Measurements from ENCODE around the gene NLRP7.
"Not testable (repeated sequence)": the region's sequence is repeated elsewhere in the genome, so short reads cannot be mapped to it uniquely, and the experiment has no call there.

The NLRP7 gene

GRCh38 chr19:54969647-54970046 is 22.3 kb upstream of the NLRP7 start:
- Histone ChIP-seq H3K9me3 (ENCODE audit: control insufficient read depth, low read length) (no peaks in the 10 kb centered on the region), H3K27me3 (ENCODE audit: control insufficient read depth, insufficient read depth, low read length) (no peaks in the 10 kb centered on the region), H3K9ac (no peak overlapping the region), H3K4me1 (no peaks in the 10 kb centered on the region), H3K4me2 (ENCODE audit: low read length) (no peak overlapping the region), H2AFZ (no peak overlapping the region), H3K27ac (no peak overlapping the region), H3K4me3 (ENCODE audit: low read depth, low read length) (no peak overlapping the region), H3K36me3 (ENCODE audit: control insufficient read depth, insufficient read depth, low read length) (no peaks in the 10 kb centered on the region), H3K79me2 (no peaks in the 10 kb centered on the region)
- TF ChIP-seq CTCF (IDR thresholded peaks at IDR 0.05) = no peak

GRCh38 chr19:54967611-54968010 is 20.3 kb upstream of the NLRP7 start:
- Histone ChIP-seq H3K27ac (no peak overlapping the region), H3K4me3 (ENCODE audit: low read depth, low read length) (no peak overlapping the region), H3K4me1 (no peaks in the 10 kb centered on the region), H3K9ac (no peak overlapping the region), H3K36me3 (ENCODE audit: control insufficient read depth, insufficient read depth, low read length) (no peaks in the 10 kb centered on the region), H3K9me3 (ENCODE audit: control insufficient read depth, low read length) (no peaks in the 10 kb centered on the region), H3K27me3 (ENCODE audit: control insufficient read depth, insufficient read depth, low read length) (no peaks in the 10 kb centered on the region), H3K4me2 (ENCODE audit: low read length) (no peak overlapping the region), H2AFZ (no peak overlapping the region), H3K79me2 (no peaks in the 10 kb centered on the region)
- no peak for TF ChIP-seq CTCF (IDR thresholded peaks at IDR 0.05)

- H3K4me1 ChIP-seq; H3K36me3 ChIP-seq (ENCODE audit: control insufficient read depth, insufficient read depth, low read length); H3K4me2 ChIP-seq (ENCODE audit: low read length); H3K9ac ChIP-seq; H3K4me3 ChIP-seq (ENCODE audit: low read depth, low read length); H3K79me2 ChIP-seq; H2AFZ ChIP-seq; H3K27ac ChIP-seq; H3K9me3 ChIP-seq (ENCODE audit: control insufficient read depth, low read length); H3K27me3 ChIP-seq (ENCODE audit: control insufficient read depth, insufficient read depth, low read length): not testable (repeated sequence)
Observed at GRCh38 chr19:54965055-54965454, 17.7 kb upstream of the NLRP7 start.

- no peaks in the 10 kb centered on the region for H3K79me2 ChIP-seq
- no peak overlapping the region for H3K4me3 ChIP-seq (ENCODE audit: low read depth, low read length)
- TF ChIP-seq CTCF (IDR thresholded peaks at IDR 0.05) = no peak
- H2AFZ ChIP-seq = no peak overlapping the region
- H3K27ac ChIP-seq = no peak overlapping the region
- H3K36me3 ChIP-seq (ENCODE audit: control insufficient read depth, insufficient read depth, low read length) = no peaks in the 10 kb centered on the region
- H3K9ac ChIP-seq = no peak overlapping the region
- H3K4me1 ChIP-seq = no peaks in the 10 kb centered on the region
- H3K4me2 ChIP-seq (ENCODE audit: low read length) = no peak overlapping the region
- H3K9me3 ChIP-seq (ENCODE audit: control insufficient read depth, low read length) = no peaks in the 10 kb centered on the region
- no peaks in the 10 kb centered on the region for H3K27me3 ChIP-seq (ENCODE audit: control insufficient read depth, insufficient read depth, low read length)
Observed at GRCh38 chr19:54959840-54960239, 12.5 kb upstream of the NLRP7 start.

DNA sequence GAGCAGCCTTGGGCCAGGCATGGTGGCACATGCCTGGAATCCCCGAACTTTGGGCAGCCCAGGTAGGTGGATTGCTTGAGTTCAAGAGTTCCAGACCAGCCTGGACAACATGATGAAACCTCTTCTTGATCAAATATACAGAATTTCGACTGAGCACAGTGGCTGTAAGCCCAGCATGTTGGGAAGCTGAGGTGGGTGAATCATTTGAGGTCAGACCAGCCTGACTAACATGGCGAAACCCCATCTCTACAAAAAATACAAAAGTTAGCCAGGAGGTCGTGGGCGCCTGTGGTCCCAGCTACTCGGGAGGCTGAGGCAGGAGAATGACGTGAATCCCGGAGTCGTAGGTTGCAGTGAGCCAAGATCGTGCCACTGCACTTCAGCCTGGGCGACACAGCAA is 8.0 kb upstream of the NLRP7 start:
- Histone ChIP-seq H3K27ac (no peak overlapping the region), H3K4me2 (ENCODE audit: low read length) (no peak overlapping the region), H3K36me3 (ENCODE audit: control insufficient read depth, insufficient read depth, low read length) (no peaks in the 10 kb centered on the region), H3K4me3 (ENCODE audit: low read depth, low read length) (no peak overlapping the region), H3K9ac (no peak overlapping the region), H3K79me2 (no peaks in the 10 kb centered on the region), H2AFZ (no peak overlapping the region), H3K9me3 (ENCODE audit: control insufficient read depth, low read length) (no peaks in the 10 kb centered on the region), H3K4me1 (no peaks in the 10 kb centered on the region), H3K27me3 (ENCODE audit: control insufficient read depth, insufficient read depth, low read length) (no peaks in the 10 kb centered on the region)
- TF ChIP-seq CTCF (IDR thresholded peaks at IDR 0.05) = no peak

DNA sequence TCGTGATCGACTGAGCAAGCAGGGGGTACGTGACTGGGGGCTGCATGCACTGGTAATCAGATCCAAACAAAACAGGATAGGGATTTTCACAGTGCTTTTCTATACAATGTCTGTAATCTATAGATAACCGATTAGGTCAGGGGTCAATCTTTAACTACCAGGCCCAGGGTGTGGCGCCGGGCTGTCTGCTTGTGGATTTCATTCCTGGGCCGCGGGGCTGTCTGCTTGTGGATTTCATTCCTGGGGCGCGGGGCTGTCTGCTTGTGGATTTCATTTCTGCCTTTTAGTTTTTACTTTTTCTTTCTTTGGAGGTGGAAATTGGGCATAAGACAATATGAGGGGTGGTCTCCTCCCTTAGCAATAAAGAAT is 6.0 kb upstream of the NLRP7 start:
- H3K4me3 ChIP-seq (ENCODE audit: low read depth, low read length); H3K27me3 ChIP-seq (ENCODE audit: control insufficient read depth, insufficient read depth, low read length); H2AFZ ChIP-seq; H3K36me3 ChIP-seq (ENCODE audit: control insufficient read depth, insufficient read depth, low read length); H3K79me2 ChIP-seq; H3K9ac ChIP-seq; H3K27ac ChIP-seq; H3K4me2 ChIP-seq (ENCODE audit: low read length); H3K9me3 ChIP-seq (ENCODE audit: control insufficient read depth, low read length); H3K4me1 ChIP-seq: not testable (repeated sequence)
